ENCODE measurements around the gene SLC38A8.

DNA sequence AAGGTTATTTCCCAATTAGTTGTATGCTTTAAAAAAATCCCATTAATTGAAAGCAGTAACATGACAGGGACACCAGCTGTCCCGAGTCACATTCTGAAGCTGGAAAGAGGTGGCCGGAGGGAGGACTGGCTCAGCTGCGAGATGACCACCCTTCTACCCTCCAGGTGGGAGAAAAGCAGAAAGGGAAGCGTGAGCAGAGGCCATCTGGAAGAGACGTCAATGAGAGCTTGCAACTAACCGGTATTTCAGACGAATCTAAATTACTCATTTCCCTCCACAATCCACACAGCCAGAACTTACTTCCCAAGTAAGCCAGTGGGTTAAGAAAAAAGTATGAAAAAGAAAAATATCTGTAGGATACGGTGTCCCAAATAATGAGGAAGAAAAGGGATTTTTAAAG lies 28.5 kb upstream of the SLC38A8 start:
- no peak for TF ChIP-seq CTCF (IDR thresholded peaks at IDR 0.05)
- no peak for TF ChIP-seq EP300 (IDR thresholded peaks at IDR 0.05; ENCODE audit: low read depth)
